ENCODE results near the gene FFAR3.
"Not testable (repeated sequence)": the region's sequence is repeated elsewhere in the genome, so short reads cannot be mapped to it uniquely, and the experiment has no call there.

FFAR3 gene

DNA sequence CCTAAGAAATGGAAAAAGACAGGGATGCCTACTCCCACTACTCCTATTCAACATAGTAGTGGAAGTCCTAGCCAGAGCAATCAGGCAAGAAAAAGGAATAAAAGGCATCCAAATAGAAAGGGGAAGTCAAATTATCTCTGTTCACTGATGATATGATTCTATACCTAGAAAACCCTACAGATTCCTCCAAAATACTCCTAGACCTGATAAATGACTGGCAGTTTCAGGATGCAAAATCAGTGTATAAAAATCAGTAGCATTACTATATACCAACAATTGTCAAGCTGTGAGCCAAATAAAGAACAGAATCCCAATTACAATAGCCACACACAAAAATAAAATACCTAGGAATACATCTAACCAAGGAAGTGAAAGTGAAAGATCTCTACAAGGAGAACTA is 11.3 kb downstream of the FFAR3 start:
- Histone ChIP-seq H3K9ac (no peak overlapping the region), H3K4me2 (no peak overlapping the region)
- TF ChIP-seq Cebpa-rat (IDR thresholded peaks at IDR 0.05): no peak

GRCh38 chr19:35370722-35371121 is 12.5 kb downstream of the FFAR3 start, which contains the start of gene GPR42:
GPR42 (plus strand) TSS chr19:35371068; CDS start chr19:35371360, 292 bp downstream.
- no peak within 1 kb of the TSS for H3K4me2 ChIP-seq
- no peak within 1 kb of the TSS for H3K4me3 ChIP-seq
- H3K27ac ChIP-seq: no peak within 1 kb of the TSS
- no peaks in the 10 kb centered on the region for H3K9me3 ChIP-seq
- TF ChIP-seq Cebpa-rat (IDR thresholded peaks at IDR 0.05): no peak
- no peak within 1 kb of the TSS for H3K9ac ChIP-seq
- no peaks in the 10 kb centered on the region for H3K4me1 ChIP-seq
- no peaks in the 10 kb centered on the region for H4K20me1 ChIP-seq
- H3K27me3 ChIP-seq: no peaks in the 10 kb centered on the region
- H3K36me3 ChIP-seq: no peaks in the 10 kb centered on the region

More for the DNA sequence above, 11.3 kb downstream of the FFAR3 start:
- Histone ChIP-seq H3K9me3 (no peaks in the 10 kb centered on the region), H3K27ac (no peak overlapping the region), H3K27me3 (no peaks in the 10 kb centered on the region), H3K4me3 (no peak overlapping the region), H3K36me3 (no peaks in the 10 kb centered on the region), H3K4me1 (no peaks in the 10 kb centered on the region), H4K20me1 (no peaks in the 10 kb centered on the region)

DNA sequence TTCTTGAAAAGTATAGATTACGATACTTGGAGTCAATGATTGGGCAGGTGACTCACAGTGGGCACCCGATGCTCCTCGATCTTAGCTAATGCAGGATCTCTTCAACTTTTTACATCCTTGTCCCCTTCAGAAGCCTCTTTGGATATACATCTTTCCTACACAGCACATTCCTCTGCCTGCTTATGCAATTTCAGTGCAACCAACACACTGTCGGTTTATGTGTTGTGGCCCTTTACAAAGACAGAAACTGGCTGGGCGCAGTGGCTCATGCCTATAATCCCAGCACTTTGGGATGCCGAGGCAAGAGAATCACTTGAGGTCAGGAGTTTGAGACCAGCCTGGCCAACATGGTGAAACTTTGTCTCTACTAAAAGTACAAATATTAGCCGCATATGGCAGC is 15.2 kb downstream of the FFAR3 start:
- no peaks in the 10 kb centered on the region for H3K36me3 ChIP-seq
- no peak for TF ChIP-seq Cebpa-rat (IDR thresholded peaks at IDR 0.05)

DNA sequence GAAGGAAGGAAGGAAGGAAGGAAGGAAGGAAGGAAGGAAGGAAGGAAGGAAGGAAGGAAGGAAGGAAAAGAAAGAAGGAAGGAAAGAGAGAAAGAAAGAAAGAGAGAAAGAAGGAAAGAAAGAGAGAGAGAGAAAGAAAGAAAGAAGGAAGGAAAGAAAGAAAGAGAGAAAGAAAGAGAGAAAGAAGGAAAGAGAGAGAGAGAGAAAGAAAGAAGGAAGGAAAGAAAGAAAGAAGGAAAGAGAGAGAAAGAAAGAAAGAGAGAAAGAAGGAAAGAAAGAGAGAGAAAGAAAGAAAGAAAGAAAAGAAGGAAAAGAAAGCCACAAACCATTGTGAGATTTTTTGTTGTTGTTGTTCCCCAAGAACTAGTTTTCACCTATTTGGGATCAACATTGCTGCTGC is 15.8 kb downstream of the FFAR3 start:
- not testable (repeated sequence) for H3K27me3 ChIP-seq, H3K36me3 ChIP-seq, H3K9me3 ChIP-seq, H3K9ac ChIP-seq, H3K4me2 ChIP-seq, H3K27ac ChIP-seq, H3K4me3 ChIP-seq, H4K20me1 ChIP-seq
- H3K4me1 ChIP-seq: peaks cover 20% of the 10 kb centered on the region

More for the DNA sequence above, 15.2 kb downstream of the FFAR3 start:
- Histone ChIP-seq H3K9ac (no peak overlapping the region), H3K27ac (no peak overlapping the region), H3K4me2 (no peak overlapping the region), H4K20me1 (no peaks in the 10 kb centered on the region), H3K4me1 (peaks cover 20% of the 10 kb centered on the region), H3K9me3 (peaks cover 5% of the 10 kb centered on the region), H3K27me3 (no peaks in the 10 kb centered on the region), H3K4me3 (no peak overlapping the region)

- H3K27me3 ChIP-seq: no peaks in the 10 kb centered on the region
- no peaks in the 10 kb centered on the region for H3K36me3 ChIP-seq
- no peak overlapping the region for H3K9ac ChIP-seq
- no peak overlapping the region for H3K4me3 ChIP-seq
- no peak overlapping the region for H3K27ac ChIP-seq
- peaks cover 6% of the 10 kb centered on the region for H3K9me3 ChIP-seq
- peaks cover 20% of the 10 kb centered on the region for H3K4me1 ChIP-seq
- TF ChIP-seq Cebpa-rat (IDR thresholded peaks at IDR 0.05): no peak
- no peaks in the 10 kb centered on the region for H4K20me1 ChIP-seq
- H3K4me2 ChIP-seq: no peak overlapping the region
Measured at GRCh38 chr19:35375505-35376307, 17.4 kb downstream of the FFAR3 start.

DNA sequence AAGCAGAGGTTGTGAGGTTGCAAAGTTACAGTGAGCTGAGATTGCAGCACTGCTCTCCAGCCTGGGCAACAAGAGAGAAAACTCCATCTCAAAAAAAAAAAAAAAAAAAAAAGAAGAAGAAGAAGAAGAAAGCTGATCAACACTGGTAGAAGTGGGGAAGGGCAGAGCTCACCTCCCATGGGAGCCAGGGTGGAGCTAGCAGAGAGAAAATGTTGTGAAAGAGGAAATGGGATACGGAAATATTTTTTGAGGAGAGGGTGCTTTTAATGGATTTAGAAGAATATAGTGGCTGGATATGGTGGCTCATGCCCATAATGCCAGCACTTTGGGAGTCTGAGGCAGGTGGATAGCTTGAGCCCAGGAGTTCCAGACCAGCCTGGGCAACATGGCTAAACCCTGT is 19.4 kb downstream of the FFAR3 start:
- Histone ChIP-seq H3K4me1 (peaks cover 20% of the 10 kb centered on the region), H3K27ac (no peak overlapping the region), H3K27me3 (no peaks in the 10 kb centered on the region), H3K4me2 (peak overlapping the region; percentile 38), H4K20me1 (no peaks in the 10 kb centered on the region), H3K9me3 (peaks cover 6% of the 10 kb centered on the region), H3K9ac (no peak overlapping the region), H3K4me3 (no peak overlapping the region), H3K36me3 (no peaks in the 10 kb centered on the region)
- no peak for TF ChIP-seq Cebpa-rat (IDR thresholded peaks at IDR 0.05)

- H3K4me3 ChIP-seq: no peak overlapping the region
- H4K20me1 ChIP-seq: no peaks in the 10 kb centered on the region
- no peak overlapping the region for H3K27ac ChIP-seq
- H3K4me2 ChIP-seq: no peak overlapping the region
- H3K4me1 ChIP-seq: peaks cover 20% of the 10 kb centered on the region
- peaks cover 13% of the 10 kb centered on the region for H3K9me3 ChIP-seq
- no peak for TF ChIP-seq Cebpa-rat (IDR thresholded peaks at IDR 0.05)
- no peaks in the 10 kb centered on the region for H3K36me3 ChIP-seq
- H3K9ac ChIP-seq: no peak overlapping the region
- no peaks in the 10 kb centered on the region for H3K27me3 ChIP-seq
Measured at GRCh38 chr19:35378356-35378755, 20.1 kb downstream of the FFAR3 start.

GRCh38 chr19:35379545-35379944 is 21.3 kb downstream of the FFAR3 start:
- not testable (repeated sequence) for H3K36me3 ChIP-seq, H3K4me2 ChIP-seq, H3K27me3 ChIP-seq, H3K9ac ChIP-seq, H3K27ac ChIP-seq, H4K20me1 ChIP-seq, H3K4me3 ChIP-seq
- TF ChIP-seq Cebpa-rat (IDR thresholded peaks at IDR 0.05): peak; percentile 50; the same call in 1 of the 2 replicates
- Histone ChIP-seq H3K4me1 (peaks cover 20% of the 10 kb centered on the region), H3K9me3 (peaks cover 25% of the 10 kb centered on the region)

- no peak overlapping the region for H3K4me3 ChIP-seq
- H3K27ac ChIP-seq: no peak overlapping the region
- TF ChIP-seq Cebpa-rat (IDR thresholded peaks at IDR 0.05): no peak
Measured at GRCh38 chr19:35379992-35380391, 21.7 kb downstream of the FFAR3 start.

GRCh38 chr19:35380450-35381124 is 22.3 kb downstream of the FFAR3 start:
- Histone ChIP-seq H3K4me2 (no peak overlapping the region), H4K20me1 (no peaks in the 10 kb centered on the region), H3K9ac (no peak overlapping the region), H3K36me3 (no peaks in the 10 kb centered on the region), H3K9me3 (peaks cover 36% of the 10 kb centered on the region), H3K27me3 (no peaks in the 10 kb centered on the region), H3K27ac (no peak overlapping the region), H3K4me3 (no peak overlapping the region), H3K4me1 (peaks cover 20% of the 10 kb centered on the region)
- no peak for TF ChIP-seq Cebpa-rat (IDR thresholded peaks at IDR 0.05)

More at GRCh38 chr19:35379992-35380391, 21.7 kb downstream of the FFAR3 start:
- Histone ChIP-seq H3K4me2 (no peak overlapping the region), H3K9ac (no peak overlapping the region), H3K36me3 (no peaks in the 10 kb centered on the region), H3K4me1 (peaks cover 20% of the 10 kb centered on the region), H3K9me3 (peaks cover 30% of the 10 kb centered on the region), H4K20me1 (no peaks in the 10 kb centered on the region), H3K27me3 (no peaks in the 10 kb centered on the region)
